ENCODE results near the gene ISG20. TPM values are rescaled to one million over a fixed set of nuclear protein-coding genes. Genes with fewer than 3 reads are reported as not detected.

ISG20 gene
- total RNA-seq (173 and 190 TPM in 2 replicates), polyA plus RNA-seq (193 and 232 TPM in 2 replicates), polyA minus RNA-seq (436 and 709 TPM in 2 replicates)
- 323 TPM for total RNA-seq (2013)

DNA sequence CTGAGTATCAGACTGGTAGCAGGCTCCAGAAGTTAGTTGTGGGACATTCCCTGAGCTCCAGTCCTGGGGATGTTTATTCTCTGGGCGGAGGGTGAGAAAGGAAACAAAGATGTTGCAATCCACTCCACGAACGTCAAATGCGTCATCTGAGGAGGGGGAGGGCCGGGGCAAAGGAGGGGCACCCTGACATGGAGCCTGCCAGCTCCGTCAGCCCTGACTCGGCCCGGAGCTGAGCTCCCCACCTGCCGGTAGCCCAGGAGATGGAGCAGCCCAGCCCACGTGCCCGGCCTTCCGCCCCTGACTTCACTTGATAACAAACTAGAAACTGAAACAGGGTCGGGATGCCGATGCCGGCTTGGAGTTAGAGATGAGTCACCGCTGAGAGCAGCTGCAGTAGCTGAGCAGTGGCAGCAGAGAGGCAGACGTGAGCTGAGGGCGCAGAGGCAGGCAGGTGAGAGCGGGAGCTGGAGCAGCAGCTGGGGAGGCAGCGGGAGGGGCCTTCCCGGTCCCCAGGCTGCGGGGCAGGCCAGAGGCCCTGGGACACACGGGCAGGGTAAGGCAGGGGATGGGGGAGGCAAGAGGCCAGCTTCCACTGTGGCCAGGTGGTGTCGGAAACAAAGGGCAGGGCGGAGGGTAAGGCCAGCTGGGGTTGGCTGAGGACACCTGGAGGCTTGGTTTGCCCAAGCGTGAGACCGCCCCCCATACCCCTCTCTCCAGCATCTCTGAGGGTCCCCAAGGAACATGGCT lies at the start of gene ISG20:
Gene ISG20 (plus strand): TSS at position 391 of the 747 bp plus-strand sequence. CDS start 351 bp downstream, at position 742.
- intact Hi-C loops (cut with micrococcal nuclease) = loop anchor here (1.0 kb wide), 1 partner anchor 14 kb away; no protein-coding TSS in a partner anchor
- ChIA-PET POLR2A (interaction anchor here (0.8 to 1.9 kb wide), 4 partner anchors 11 to 171 kb away, joined by 3 to 19 read pairs (median 4); partner anchors contain the start of genes AEN, MRPL46 and MRPS11), CTCF (interaction anchor here (0.8 to 1.8 kb wide), 14 partner anchors 9 to 568 kb away, joined by 3 to 11 read pairs (median 4); partner anchors contain the start of genes ABHD2, MRPL46 and MRPS11)
- Histone ChIP-seq H3K27ac (ENCODE audit: low read length in 2 of 2) (peak within 1 kb of the TSS; percentile 97 to 99), H3K4me2 (replicated peaks; ENCODE audit: low read depth, low read length, poor library complexity, severe bottlenecking) (peak within 1 kb of the TSS; percentile 95), H2AFZ (ENCODE audit: insufficient read depth, low read depth, low read length, poor library complexity, severe bottlenecking) (peak within 1 kb of the TSS; percentile 3), H3K4me3 (ENCODE audit: control extremely low read depth in 1 of 5, extremely low read depth in 1 of 5, insufficient read depth in 1 of 5, low read depth in 2 of 5, low read length in 4 of 5) (peak within 1 kb of the TSS; percentile 48 to 76 (median 74)), H3K36me3 (replicated peaks in 1 of 2; ENCODE audit: control extremely low read depth in 1 of 2, control insufficient read depth in 1 of 2, extremely low read depth in 1 of 2, insufficient read depth in 2 of 2, low read length in 1 of 2) (peaks cover 0 to 28% of the 10 kb centered on the region in 2 experiments), H3K27me3 (replicated peaks in 1 of 4; ENCODE audit: control extremely low read depth in 1 of 4, control insufficient read depth in 3 of 4, insufficient read depth in 4 of 4, low read length in 3 of 4) (no peaks in the 10 kb centered on the region), H3K4me1 (ENCODE audit: control insufficient read depth in 2 of 2, insufficient read depth in 2 of 2, low read length in 2 of 2) (peaks cover 79 to 91% of the 10 kb centered on the region in 2 donors), H4K20me1 (ENCODE audit: control insufficient read depth, insufficient read depth, low read length, poor library complexity, severe bottlenecking) (no peaks in the 10 kb centered on the region), H3K79me2 (ENCODE audit: control insufficient read depth, insufficient read depth, low read length) (peaks cover 75% of the 10 kb centered on the region), H3K9ac (ENCODE audit: low read length) (peak within 1 kb of the TSS; percentile 82), H3K9me3 (ENCODE audit: control extremely low read depth in 1 of 3, control insufficient read depth in 2 of 3, insufficient read depth in 1 of 3, low read length in 2 of 3) (no peaks in the 10 kb centered on the region)
- WGBS (ENCODE audit: insufficient coverage) = under 1% methylated on average over 23 of the region's 27 CpGs
- ATAC-seq (ENCODE audit: low read depth) (peak; percentile 74), DNase-seq (peak; percentile 98)
- Mint-ChIP-seq H3K4me3 (peak within 1 kb of the TSS; percentile 93), H3K4me1 (peaks cover 76% of the 10 kb centered on the region), H3K27ac (peak within 1 kb of the TSS; percentile 98), H3K27me3 (no peaks in the 10 kb centered on the region), H3K9me3 (ENCODE audit: insufficient read depth) (no peaks in the 10 kb centered on the region)
- TF ChIP-seq EZH2 (IDR thresholded peaks at IDR 0.05; ENCODE audit: borderline replicate concordance, insufficient read depth, low read depth, low read length, poor library complexity, severe bottlenecking) = no peak
- TF ChIP-seq, protein P1, sequence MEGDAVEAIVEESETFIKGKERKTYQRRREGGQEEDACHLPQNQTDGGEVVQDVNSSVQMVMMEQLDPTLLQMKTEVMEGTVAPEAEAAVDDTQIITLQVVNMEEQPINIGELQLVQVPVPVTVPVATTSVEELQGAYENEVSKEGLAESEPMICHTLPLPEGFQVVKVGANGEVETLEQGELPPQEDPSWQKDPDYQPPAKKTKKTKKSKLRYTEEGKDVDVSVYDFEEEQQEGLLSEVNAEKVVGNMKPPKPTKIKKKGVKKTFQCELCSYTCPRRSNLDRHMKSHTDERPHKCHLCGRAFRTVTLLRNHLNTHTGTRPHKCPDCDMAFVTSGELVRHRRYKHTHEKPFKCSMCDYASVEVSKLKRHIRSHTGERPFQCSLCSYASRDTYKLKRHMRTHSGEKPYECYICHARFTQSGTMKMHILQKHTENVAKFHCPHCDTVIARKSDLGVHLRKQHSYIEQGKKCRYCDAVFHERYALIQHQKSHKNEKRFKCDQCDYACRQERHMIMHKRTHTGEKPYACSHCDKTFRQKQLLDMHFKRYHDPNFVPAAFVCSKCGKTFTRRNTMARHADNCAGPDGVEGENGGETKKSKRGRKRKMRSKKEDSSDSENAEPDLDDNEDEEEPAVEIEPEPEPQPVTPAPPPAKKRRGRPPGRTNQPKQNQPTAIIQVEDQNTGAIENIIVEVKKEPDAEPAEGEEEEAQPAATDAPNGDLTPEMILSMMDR (IDR thresholded peaks at IDR 0.05) = peak; percentile 53

DNA sequence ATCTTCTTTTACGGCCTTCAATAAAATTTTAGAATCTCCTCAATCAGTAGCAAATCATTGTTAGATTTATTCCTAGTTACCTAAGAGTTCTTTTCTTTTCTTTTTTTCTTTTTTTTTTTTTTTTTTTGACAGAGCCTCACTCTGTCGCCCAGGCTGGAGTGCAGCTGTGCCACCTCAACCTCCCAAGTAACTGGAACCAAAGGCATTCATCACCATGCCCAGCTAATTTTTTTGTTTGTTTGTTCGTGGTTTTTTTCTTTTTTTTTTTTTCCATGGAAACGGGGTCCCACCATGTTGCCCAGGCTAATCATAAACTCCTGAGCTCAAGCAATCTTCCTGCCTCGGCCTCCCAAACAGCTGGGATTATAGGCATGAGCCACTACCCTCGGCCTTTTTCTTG lies 48.1 kb upstream of the ISG20 start:
- H3K27me3 ChIP-seq (replicated peaks in 1 of 4; ENCODE audit: control extremely low read depth in 1 of 4, control insufficient read depth in 3 of 4, insufficient read depth in 4 of 4, low read length in 3 of 4) = no peaks in the 10 kb centered on the region
- TF ChIP-seq, protein P1 (IDR thresholded peaks at IDR 0.05) = no peak
- H3K4me2 ChIP-seq (replicated peaks; ENCODE audit: low read depth, low read length, poor library complexity, severe bottlenecking) = no peak overlapping the region
- H3K9ac ChIP-seq (ENCODE audit: low read length) = no peak overlapping the region
- no peaks in the 10 kb centered on the region for H3K79me2 ChIP-seq (ENCODE audit: control insufficient read depth, insufficient read depth, low read length)
- H3K4me1 ChIP-seq (ENCODE audit: control insufficient read depth in 2 of 2, insufficient read depth in 2 of 2, low read length in 2 of 2) = no peaks in the 10 kb centered on the region
- no peaks in the 10 kb centered on the region for H3K4me1 Mint-ChIP-seq
- no peak overlapping the region for H3K27ac ChIP-seq (ENCODE audit: low read length in 2 of 2)
- H2AFZ ChIP-seq (ENCODE audit: insufficient read depth, low read depth, low read length, poor library complexity, severe bottlenecking) = no peak overlapping the region
- H3K36me3 ChIP-seq (replicated peaks in 1 of 2; ENCODE audit: control extremely low read depth in 1 of 2, control insufficient read depth in 1 of 2, extremely low read depth in 1 of 2, insufficient read depth in 2 of 2, low read length in 1 of 2) = no peaks in the 10 kb centered on the region
- peaks cover 0 to 1% (median 0%) of the 10 kb centered on the region in 3 donors for H3K9me3 ChIP-seq (ENCODE audit: control extremely low read depth in 1 of 3, control insufficient read depth in 2 of 3, insufficient read depth in 1 of 3, low read length in 2 of 3)
- H3K4me3 ChIP-seq (ENCODE audit: control extremely low read depth in 1 of 5, extremely low read depth in 1 of 5, insufficient read depth in 1 of 5, low read depth in 2 of 5, low read length in 4 of 5) = no peak overlapping the region
- no peaks in the 10 kb centered on the region for H3K9me3 Mint-ChIP-seq (ENCODE audit: insufficient read depth)
- CTCF ChIA-PET = no interaction called here
- POLR2A ChIA-PET = no interaction called here
- H3K27ac Mint-ChIP-seq = no peak overlapping the region
- DNase-seq = no peak
- no CpG with 5 or more reads among the region's 6 CpGs for WGBS (ENCODE audit: insufficient coverage)
- no peak for ATAC-seq (ENCODE audit: low read depth)
- no peaks in the 10 kb centered on the region for H4K20me1 ChIP-seq (ENCODE audit: control insufficient read depth, insufficient read depth, low read length, poor library complexity, severe bottlenecking)
- intact Hi-C loops (cut with micrococcal nuclease) = no loop called here
- no peaks in the 10 kb centered on the region for H3K27me3 Mint-ChIP-seq
- H3K4me3 Mint-ChIP-seq = no peak overlapping the region

Measured in B cell (primary cell).